ENCODE data around the gene EGFL6.

DNA sequence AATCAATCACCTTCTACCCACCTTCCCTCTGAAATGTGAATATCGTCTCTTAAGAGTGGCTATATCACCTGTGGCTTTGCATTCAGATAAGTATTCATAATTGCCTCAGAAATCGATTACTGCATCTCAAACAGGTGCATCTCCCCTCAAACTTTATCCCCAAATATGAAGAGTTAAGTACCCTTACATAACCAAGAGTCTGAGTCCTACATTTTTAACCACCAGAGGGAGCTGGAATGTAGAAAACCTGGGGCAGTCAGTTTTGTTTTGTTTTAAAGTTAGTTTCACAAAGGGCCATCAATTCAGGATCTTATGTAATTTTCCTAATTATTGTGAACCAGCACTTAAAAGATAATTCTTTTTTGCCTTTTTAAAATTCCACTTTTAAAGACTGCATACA is 89.2 kb downstream of the EGFL6 start:
- TF ChIP-seq CTCF (IDR thresholded peaks at IDR 0.05) (peak; percentile 50 to 73 (median 64)), POLR2A (IDR thresholded peaks at IDR 0.05) (no peak)

Data from testis (tissue), 2 donors.